ENCODE data around the gene SGTB. TPM values are rescaled to one million over a fixed set of nuclear protein-coding genes. Genes with fewer than 3 reads are reported as not detected.

Gene SGTB
- total and polyA plus RNA-seq, 2 experiments from 2014 or later, result 8.0 to 12.5 TPM

DNA sequence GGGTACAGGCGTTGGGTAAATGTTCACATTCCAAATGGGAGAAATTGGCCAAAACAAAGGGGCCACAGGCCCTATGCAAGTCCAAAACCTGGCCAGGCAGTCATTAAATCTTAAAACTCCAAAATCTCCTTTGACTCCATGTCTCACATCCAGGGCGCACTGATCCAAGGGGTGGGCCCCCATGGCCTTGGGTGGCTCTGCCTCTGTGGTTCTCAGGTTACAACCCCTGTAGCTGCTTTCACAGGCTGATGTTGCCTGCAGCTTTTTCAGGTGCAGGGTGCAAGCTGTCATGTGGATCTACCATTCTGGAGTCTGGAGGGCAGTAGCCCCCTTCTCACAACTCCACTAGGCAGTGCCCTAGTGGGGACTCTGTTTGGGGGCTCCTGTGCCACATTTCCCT is 44.9 kb upstream of the SGTB start (continued):
- TF ChIP-seq, protein P1, sequence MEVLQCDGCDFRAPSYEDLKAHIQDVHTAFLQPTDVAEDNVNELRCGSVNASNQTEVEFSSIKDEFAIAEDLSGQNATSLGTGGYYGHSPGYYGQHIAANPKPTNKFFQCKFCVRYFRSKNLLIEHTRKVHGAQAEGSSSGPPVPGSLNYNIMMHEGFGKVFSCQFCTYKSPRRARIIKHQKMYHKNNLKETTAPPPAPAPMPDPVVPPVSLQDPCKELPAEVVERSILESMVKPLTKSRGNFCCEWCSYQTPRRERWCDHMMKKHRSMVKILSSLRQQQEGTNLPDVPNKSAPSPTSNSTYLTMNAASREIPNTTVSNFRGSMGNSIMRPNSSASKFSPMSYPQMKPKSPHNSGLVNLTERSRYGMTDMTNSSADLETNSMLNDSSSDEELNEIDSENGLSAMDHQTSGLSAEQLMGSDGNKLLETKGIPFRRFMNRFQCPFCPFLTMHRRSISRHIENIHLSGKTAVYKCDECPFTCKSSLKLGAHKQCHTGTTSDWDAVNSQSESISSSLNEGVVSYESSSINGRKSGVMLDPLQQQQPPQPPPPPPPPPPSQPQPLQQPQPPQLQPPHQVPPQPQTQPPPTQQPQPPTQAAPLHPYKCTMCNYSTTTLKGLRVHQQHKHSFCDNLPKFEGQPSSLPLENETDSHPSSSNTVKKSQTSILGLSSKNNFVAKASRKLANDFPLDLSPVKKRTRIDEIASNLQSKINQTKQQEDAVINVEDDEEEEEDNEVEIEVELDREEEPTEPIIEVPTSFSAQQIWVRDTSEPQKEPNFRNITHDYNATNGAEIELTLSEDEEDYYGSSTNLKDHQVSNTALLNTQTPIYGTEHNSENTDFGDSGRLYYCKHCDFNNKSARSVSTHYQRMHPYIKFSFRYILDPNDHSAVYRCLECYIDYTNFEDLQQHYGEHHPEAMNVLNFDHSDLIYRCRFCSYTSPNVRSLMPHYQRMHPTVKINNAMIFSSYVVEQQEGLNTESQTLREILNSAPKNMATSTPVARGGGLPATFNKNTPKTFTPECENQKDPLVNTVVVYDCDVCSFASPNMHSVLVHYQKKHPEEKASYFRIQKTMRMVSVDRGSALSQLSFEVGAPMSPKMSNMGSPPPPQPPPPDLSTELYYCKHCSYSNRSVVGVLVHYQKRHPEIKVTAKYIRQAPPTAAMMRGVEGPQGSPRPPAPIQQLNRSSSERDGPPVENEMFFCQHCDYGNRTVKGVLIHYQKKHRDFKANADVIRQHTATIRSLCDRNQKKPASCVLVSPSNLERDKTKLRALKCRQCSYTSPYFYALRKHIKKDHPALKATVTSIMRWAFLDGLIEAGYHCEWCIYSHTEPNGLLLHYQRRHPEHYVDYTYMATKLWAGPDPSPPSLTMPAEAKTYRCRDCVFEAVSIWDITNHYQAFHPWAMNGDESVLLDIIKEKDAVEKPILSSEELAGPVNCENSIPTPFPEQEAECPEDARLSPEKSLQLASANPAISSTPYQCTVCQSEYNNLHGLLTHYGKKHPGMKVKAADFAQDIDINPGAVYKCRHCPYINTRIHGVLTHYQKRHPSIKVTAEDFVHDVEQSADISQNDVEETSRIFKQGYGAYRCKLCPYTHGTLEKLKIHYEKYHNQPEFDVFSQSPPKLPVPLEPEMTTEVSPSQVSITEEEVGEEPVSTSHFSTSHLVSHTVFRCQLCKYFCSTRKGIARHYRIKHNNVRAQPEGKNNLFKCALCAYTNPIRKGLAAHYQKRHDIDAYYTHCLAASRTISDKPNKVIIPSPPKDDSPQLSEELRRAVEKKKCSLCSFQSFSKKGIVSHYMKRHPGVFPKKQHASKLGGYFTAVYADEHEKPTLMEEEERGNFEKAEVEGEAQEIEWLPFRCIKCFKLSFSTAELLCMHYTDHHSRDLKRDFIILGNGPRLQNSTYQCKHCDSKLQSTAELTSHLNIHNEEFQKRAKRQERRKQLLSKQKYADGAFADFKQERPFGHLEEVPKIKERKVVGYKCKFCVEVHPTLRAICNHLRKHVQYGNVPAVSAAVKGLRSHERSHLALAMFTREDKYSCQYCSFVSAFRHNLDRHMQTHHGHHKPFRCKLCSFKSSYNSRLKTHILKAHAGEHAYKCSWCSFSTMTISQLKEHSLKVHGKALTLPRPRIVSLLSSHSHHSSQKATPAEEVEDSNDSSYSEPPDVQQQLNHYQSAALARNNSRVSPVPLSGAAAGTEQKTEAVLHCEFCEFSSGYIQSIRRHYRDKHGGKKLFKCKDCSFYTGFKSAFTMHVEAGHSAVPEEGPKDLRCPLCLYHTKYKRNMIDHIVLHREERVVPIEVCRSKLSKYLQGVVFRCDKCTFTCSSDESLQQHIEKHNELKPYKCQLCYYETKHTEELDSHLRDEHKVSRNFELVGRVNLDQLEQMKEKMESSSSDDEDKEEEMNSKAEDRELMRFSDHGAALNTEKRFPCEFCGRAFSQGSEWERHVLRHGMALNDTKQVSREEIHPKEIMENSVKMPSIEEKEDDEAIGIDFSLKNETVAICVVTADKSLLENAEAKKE (CRISPR knock-in tag; IDR thresholded peaks at IDR 0.05), result no peak
- no peak for TF ChIP-seq POLR2AphosphoS5 (IDR thresholded peaks at IDR 0.05; ENCODE audit: low read depth)
- no peak for TF ChIP-seq ZNF114 (CRISPR knock-in tag; IDR thresholded peaks at IDR 0.05)
- TF ChIP-seq STAT1 (IDR thresholded peaks at IDR 0.05; ENCODE audit: unreplicated experiment), result no peak

- ATAC-seq (no peak; the same call in 2 of the 3 replicates), DNase-seq (ENCODE audit: low spot score) (no peak)
- Histone ChIP-seq H3K79me2 (replicated peaks; ENCODE audit: insufficient read depth) (peaks cover 2% of the 10 kb centered on the region; the same call in 1 of the 2 replicates), H3K9me2 (ENCODE audit: insufficient read depth) (no peaks in the 10 kb centered on the region), H4K20me1 (replicated peaks; ENCODE audit: insufficient read depth) (0 out of 2 replicates have a peak, but pooled peaks cover 2% of the 10 kb centered on the region), H3K27ac (ENCODE audit: low read depth) (no peak overlapping the region), H3K4me3 (no peak overlapping the region), H3K4me2 (no peak overlapping the region), H3K36me3 (ENCODE audit: insufficient read depth) (peaks cover 25% of the 10 kb centered on the region), H3K27me3 (ENCODE audit: insufficient read depth) (no peaks in the 10 kb centered on the region), H3K4me1 (ENCODE audit: insufficient read depth) (no peaks in the 10 kb centered on the region), H2AFZ (no peak overlapping the region), H3F3A (replicated peaks; ENCODE audit: low read depth) (no peaks in the 10 kb centered on the region)
- peaks cover 8% of the 10 kb centered on the region for H3K4me1 Mint-ChIP-seq
- no peaks in the 10 kb centered on the region for H3K9me3 Mint-ChIP-seq
- H3K27me3 Mint-ChIP-seq (ENCODE audit: insufficient read depth, low read depth, poor library complexity), result no peaks in the 10 kb centered on the region
- no peak overlapping the region; the same call in 1 of the 2 replicates for H3K27ac Mint-ChIP-seq
- no peak overlapping the region for H3K4me3 Mint-ChIP-seq
- H3K36me3 Mint-ChIP-seq (ENCODE audit: low read depth), result peaks cover 47% of the 10 kb centered on the region
- TF ChIP-seq ZNF114 (CRISPR knock-in tag; IDR thresholded peaks at IDR 0.05), result no peak
- no peak for TF ChIP-seq EZH2 (IDR thresholded peaks at IDR 0.05; ENCODE audit: low read depth, unreplicated experiment)
- no peak for TF ChIP-seq ZNF331 (CRISPR knock-in tag; IDR thresholded peaks at IDR 0.05; ENCODE audit: low read depth)
- TF ChIP-seq EZH2phosphoT487 (IDR thresholded peaks at IDR 0.05; ENCODE audit: unreplicated experiment), result no peak
- TF ChIP-seq, protein P2, sequence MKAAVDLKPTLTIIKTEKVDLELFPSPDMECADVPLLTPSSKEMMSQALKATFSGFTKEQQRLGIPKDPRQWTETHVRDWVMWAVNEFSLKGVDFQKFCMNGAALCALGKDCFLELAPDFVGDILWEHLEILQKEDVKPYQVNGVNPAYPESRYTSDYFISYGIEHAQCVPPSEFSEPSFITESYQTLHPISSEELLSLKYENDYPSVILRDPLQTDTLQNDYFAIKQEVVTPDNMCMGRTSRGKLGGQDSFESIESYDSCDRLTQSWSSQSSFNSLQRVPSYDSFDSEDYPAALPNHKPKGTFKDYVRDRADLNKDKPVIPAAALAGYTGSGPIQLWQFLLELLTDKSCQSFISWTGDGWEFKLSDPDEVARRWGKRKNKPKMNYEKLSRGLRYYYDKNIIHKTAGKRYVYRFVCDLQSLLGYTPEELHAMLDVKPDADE (IDR thresholded peaks at IDR 0.05), result no peak
- TF ChIP-seq STAT1 (IDR thresholded peaks at IDR 0.05; ENCODE audit: unreplicated experiment), result no peak
- TF ChIP-seq, protein P3, sequence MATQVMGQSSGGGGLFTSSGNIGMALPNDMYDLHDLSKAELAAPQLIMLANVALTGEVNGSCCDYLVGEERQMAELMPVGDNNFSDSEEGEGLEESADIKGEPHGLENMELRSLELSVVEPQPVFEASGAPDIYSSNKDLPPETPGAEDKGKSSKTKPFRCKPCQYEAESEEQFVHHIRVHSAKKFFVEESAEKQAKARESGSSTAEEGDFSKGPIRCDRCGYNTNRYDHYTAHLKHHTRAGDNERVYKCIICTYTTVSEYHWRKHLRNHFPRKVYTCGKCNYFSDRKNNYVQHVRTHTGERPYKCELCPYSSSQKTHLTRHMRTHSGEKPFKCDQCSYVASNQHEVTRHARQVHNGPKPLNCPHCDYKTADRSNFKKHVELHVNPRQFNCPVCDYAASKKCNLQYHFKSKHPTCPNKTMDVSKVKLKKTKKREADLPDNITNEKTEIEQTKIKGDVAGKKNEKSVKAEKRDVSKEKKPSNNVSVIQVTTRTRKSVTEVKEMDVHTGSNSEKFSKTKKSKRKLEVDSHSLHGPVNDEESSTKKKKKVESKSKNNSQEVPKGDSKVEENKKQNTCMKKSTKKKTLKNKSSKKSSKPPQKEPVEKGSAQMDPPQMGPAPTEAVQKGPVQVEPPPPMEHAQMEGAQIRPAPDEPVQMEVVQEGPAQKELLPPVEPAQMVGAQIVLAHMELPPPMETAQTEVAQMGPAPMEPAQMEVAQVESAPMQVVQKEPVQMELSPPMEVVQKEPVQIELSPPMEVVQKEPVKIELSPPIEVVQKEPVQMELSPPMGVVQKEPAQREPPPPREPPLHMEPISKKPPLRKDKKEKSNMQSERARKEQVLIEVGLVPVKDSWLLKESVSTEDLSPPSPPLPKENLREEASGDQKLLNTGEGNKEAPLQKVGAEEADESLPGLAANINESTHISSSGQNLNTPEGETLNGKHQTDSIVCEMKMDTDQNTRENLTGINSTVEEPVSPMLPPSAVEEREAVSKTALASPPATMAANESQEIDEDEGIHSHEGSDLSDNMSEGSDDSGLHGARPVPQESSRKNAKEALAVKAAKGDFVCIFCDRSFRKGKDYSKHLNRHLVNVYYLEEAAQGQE (IDR thresholded peaks at IDR 0.05; ENCODE audit: unreplicated experiment), result no peak
Observed at GRCh38 chr5:65766175-65766574, 44.3 kb upstream of the SGTB start.

Data from GM23338 (cell line).